Lower leg skin (tissue), 4 donors: ENCODE measurements around the gene KLHL21. TPM values are rescaled to one million over a fixed set of nuclear protein-coding genes. Genes with fewer than 3 reads are reported as not detected.

Experiments used
- DNase-seq, 2 donors: peaks; one replicate each; pipeline ENCODE4 v3.0.0-alpha.2; 2019; ENCODE audit warnings: low spot score in 2 of 2
- H3K4me3 ChIP-seq: fragments of 200-600 bp; sonication (generic); 2 replicates; pipeline ENCODE4 v1.5.1; 2017; ENCODE audit warnings: mild to moderate bottlenecking, low read depth; ENCODE audit not compliant: poor library complexity, severe bottlenecking
- POLR2A ChIP-seq, 2 donors: fragments of 450-650 bp; IDR thresholded peaks; one replicate each; pipeline ENCODE4 v1.6.1; 2016 to 2017; ENCODE audit warnings: antibody characterized with exemption in 2 of 2, mild to moderate bottlenecking in 1 of 2, moderate library complexity in 1 of 2
- WGBS, 2 donors: methylation state at CpG; one replicate each; pipeline ENCODE4 v1.1.5; 2018; 5-methylcytosine and 5-hydroxymethylcytosine counted together
- intact Hi-C: fragments of 100-400 bp; cut with DNase I; formaldehyde crosslinking; loops from one replicate; pipeline ENCODE4 v1.15.0; 2023; ENCODE audit warnings: low total_unique reads
- total RNA-seq, 4 donors: library from RNA; depleted of rRNA; stranded (reverse); fragments of >200 nt; gene quantifications; one replicate each; pipeline ENCODE4 v1.1.0, GENCODE V29; 2016
- TF ChIP-seq, protein P1 (sequence below), 3 donors: fragments of 450-650 bp; IDR thresholded peaks; one replicate each; pipeline ENCODE4 v1.5.1; 2016; ENCODE audit warnings: antibody characterized with exemption in 3 of 3, mild to moderate bottlenecking in 3 of 3, moderate library complexity in 2 of 3

KLHL21 gene
- total RNA-seq, 4 donors from 2014 or later = 89.6 to 147 (median 130) TPM

DNA sequence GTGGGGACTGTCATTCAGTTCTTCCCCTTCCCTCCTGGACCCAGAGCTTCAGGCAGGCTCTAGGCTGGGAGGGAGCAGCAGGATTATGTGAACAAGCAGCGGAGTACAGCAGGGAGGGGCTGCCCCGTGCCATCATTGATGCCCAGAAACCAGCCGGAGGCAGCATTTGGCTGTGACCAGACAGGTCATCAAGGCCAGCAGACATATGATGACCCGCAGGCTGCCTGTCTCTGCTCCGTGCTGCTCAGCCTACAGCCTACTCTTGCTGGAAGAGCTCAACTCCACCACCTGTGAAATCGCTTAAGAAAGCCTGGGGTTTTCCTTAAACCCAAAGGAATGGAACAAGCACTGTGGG lies 4.9 kb downstream of the KLHL21 start:
- TF ChIP-seq, protein P1, sequence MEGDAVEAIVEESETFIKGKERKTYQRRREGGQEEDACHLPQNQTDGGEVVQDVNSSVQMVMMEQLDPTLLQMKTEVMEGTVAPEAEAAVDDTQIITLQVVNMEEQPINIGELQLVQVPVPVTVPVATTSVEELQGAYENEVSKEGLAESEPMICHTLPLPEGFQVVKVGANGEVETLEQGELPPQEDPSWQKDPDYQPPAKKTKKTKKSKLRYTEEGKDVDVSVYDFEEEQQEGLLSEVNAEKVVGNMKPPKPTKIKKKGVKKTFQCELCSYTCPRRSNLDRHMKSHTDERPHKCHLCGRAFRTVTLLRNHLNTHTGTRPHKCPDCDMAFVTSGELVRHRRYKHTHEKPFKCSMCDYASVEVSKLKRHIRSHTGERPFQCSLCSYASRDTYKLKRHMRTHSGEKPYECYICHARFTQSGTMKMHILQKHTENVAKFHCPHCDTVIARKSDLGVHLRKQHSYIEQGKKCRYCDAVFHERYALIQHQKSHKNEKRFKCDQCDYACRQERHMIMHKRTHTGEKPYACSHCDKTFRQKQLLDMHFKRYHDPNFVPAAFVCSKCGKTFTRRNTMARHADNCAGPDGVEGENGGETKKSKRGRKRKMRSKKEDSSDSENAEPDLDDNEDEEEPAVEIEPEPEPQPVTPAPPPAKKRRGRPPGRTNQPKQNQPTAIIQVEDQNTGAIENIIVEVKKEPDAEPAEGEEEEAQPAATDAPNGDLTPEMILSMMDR (IDR thresholded peaks at IDR 0.05) = no peak
- TF ChIP-seq POLR2A (IDR thresholded peaks at IDR 0.05) = no peak
- intact Hi-C loops = no loop called here
- H3K4me3 ChIP-seq = no peak overlapping the region
- WGBS, 2 donors = 51 to 64% methylated on average over 6 of the region's 6 CpGs
- DNase-seq = no peak

DNA sequence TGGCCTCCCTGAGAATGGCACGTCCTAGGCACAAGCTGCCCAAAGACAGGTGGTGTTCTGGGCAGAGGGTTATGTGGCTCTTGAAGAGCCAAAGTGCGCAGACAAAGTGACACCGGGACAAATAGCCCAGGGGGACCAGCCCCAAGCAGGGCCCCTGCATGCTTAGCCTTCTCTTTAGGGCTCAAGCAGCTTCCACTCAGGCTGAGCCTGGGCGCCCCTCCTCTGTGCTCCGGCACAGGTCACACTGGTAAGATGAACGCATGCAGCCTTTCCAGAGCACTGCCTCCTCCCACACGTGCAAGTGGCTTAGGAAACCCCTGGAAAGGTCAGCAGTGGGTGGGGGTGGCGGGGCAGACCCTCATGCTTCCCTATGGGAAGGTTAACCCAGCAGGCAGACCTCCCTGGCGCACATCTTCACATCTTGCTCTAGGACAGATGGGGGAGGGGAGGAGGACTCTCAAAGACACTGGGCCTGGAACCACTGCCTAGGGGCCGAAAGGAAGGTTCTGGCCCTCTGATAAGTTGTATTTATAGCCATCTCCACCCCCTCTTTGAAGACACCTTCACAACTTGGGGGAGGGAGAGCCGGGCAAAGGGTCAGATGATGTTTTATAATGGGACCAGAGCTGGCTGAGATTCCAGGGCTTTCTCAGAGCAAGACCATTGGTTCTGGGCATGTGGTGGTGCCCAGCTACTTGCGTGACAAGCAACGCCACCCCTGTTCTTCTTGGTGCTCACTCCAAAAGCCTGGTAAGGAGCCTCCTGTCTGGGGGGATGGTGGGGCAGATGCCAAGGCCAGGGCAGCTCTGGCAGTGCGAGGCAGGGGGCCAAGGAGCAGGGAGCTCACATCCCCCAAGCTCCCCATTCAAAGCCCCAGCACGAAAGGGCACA lies 5.5 kb downstream of the KLHL21 start:
- no peak overlapping the region for H3K4me3 ChIP-seq
- intact Hi-C loops = no loop called here
- 75 to 80% methylated on average over 14 to 15 of the region's 15 CpGs for WGBS, 2 donors
- TF ChIP-seq POLR2A (IDR thresholded peaks at IDR 0.05) = no peak
- TF ChIP-seq, protein P1 (IDR thresholded peaks at IDR 0.05) = no peak
- DNase-seq = no peak

DNA sequence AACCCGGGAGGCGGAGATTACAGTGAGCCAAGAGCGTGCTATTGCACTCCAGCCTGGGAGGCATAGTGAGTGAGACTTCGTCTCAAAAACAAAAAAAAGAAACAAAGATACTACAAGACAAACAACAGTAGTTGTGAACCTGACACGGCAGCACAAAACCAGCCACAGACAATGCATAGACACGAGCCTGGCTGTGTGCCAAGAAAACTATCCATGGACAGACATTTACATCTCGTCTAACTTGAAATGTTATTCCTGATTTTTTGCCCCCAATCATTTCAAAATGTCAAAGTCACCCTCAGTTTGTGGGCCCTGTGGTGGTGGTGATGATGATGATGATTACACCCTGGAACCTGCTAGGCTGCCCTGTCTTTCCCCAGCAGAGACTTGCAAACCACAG lies 6.3 kb downstream of the KLHL21 start:
- WGBS, 2 donors = 52 to 54% methylated on average over 7 of the region's 7 CpGs
- intact Hi-C loops = no loop called here
- no peak for DNase-seq
- TF ChIP-seq POLR2A (IDR thresholded peaks at IDR 0.05) = no peak
- TF ChIP-seq, protein P1 (IDR thresholded peaks at IDR 0.05) = no peak
- no peak overlapping the region for H3K4me3 ChIP-seq

DNA sequence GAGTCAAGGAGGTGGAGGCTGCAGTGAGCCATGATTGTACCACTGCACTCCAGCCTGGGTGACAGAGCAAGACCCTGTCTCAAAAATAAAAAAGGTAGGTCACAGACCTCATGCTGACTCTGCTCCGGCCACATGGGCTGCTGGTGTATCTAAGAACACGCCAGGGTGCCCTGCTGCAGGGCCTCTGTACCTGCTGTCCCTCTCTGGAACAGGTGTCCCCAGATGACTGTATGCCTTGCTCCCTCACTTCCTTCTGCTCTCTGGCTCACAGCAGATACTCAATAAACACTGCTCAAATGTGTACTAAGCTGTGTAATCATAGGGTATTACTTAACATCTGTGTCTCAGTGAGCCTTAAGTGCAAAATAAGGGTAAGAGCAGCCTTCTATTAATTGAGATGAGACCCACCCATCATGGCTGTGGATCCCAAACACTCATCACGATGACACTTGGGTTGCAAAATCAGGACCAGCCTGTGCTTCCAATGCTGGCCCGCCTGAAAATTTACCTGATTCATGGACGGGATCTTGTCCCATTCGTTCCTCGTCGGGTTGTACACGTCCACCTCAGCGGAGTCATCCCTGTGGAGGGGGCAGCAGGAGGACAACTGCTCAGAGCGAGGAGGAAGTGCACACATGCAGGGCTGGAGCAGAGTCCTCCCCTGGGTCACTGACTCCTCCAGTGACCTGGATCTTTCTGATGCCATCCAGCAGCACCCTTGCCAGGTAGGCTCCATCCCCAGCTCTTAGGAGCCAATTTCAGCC lies 7.5 kb downstream of the KLHL21 start:
- WGBS, 2 donors = 85 to 89% methylated on average over 11 of the region's 11 CpGs

DNA sequence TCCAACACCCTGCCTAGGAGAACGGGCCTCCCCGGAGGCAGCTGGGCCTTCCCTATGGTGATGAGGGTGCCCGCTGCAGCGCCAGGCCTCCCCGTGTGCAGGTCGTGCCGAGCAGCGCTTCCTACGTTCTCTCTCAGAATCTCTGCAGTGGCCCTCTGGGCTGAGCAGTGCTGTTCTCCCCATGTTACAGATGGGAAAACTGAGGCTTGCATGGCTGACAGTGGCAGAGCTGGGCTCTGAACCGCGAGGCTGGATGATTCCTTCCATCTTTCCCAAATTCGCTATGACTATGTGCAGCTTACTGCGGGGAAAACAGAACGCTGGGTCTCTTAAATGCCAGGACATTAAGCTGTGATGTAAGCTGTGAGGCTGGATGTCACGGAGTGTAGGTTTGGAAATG lies 8.9 kb downstream of the KLHL21 start:
- no peak for TF ChIP-seq POLR2A (IDR thresholded peaks at IDR 0.05)
- TF ChIP-seq, protein P1 (IDR thresholded peaks at IDR 0.05) = no peak
- no peak for DNase-seq
- 93 to 94% methylated on average over 15 of the region's 15 CpGs for WGBS, 2 donors
- H3K4me3 ChIP-seq = no peak overlapping the region
- intact Hi-C loops = no loop called here

More for the DNA sequence above, 7.5 kb downstream of the KLHL21 start:
- H3K4me3 ChIP-seq = no peak overlapping the region
- DNase-seq = no peak
- no peak for TF ChIP-seq POLR2A (IDR thresholded peaks at IDR 0.05)
- TF ChIP-seq, protein P1 (IDR thresholded peaks at IDR 0.05) = no peak
- intact Hi-C loops = no loop called here
